HG02884 (cell line): ENCODE measurements around the gene ANP32A.

Experiments used
- ATAC-seq: cut with Tn5 transposase; IDR thresholded peaks from one replicate; pipeline ENCODE4 v1.9.1; 2021; ENCODE audit warnings: mild to moderate bottlenecking, moderate library complexity; ENCODE audit not compliant: unreplicated experiment

The ANP32A gene

DNA sequence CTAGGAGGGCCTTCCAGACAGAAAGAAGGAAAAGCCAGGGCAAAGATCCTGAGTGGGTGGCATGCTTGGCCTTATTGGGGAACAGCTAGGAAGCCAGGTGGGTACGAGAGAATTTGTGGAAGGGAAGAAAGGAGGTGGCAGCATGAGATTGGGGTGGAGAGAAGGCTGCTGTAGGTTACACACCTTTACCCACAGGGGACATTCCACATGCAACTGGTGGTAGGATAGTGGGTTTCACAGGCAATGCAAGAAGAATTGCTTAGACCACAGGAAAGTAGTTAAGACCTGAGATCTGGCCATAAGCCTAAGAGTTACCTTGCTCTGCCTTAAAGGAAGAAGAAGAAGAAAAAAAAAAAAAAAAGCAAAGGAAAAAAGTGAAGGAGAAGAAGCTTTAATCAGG lies 19.8 kb downstream of the ANP32A start:
- ATAC-seq = no peak

DNA sequence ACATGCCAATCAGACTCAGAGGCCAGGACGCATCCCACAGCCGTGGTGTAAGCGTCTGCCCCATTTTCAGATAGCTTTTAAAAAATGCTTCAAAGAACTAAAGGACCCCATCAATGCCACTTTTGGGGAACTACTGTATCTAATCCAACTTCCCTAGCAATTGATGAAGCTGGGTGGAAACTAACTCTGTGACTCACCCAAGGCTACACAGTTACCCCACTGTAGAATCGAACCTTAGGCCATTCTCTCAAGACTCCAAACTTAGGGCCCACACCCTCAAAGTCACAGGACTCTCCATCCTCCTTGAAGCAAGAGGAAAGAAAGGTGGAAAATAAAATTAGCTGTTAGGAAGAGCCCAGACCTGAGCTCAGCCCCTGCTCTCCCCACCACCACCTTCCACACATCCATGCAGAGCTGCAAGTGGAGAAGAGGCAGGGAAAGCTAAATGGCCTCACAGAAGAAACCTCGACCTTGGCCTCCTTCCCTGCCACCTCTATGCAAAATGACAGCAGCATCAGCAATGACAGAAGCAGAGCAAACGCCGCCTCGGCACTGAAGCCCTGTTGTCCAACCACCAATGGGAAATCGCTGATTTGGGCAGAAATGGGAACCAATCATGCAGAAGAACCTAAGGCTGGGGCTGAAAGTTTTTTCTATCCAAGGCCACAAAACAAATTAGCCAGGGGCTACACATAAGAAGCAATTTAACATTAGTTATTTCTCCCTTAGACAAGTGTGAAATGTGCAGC lies 22.2 kb downstream of the ANP32A start:
- ATAC-seq = no peak

DNA sequence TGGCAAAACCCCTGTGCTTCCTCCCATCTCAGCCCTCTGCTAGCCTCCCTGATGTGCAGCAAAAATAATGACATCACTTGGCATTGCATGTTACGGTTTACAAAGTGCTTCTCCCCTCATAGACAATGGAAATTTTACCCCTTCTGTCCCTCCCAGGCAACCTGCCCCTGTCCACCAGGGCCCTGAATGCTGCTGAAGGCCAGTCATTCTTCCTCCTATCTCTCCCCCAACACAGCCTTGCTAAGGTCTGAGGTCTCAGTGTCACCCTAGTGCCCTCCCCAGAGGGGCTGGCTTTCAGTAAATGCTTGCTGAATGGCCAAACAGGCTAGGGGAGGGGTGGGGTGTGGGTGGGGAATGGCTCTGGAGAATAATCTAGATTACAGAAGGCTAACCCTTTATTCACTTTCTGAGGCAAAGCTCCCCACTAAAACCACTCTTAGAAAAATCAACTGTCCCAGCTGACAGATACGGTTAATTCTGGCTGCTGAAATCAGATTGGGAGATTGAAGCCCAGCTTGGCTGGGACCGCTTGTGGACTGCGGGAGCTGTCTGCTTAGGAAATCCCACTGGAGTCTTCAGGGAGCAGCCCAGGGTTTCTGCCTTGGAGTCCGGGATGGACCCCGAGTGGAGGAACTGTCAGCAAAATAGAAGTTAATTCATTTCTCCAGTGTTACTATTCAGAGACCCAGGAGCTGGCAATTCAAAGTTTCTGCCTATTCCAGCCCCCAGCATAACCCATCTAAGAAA lies 22.9 kb downstream of the ANP32A start:
- ATAC-seq = no peak

DNA sequence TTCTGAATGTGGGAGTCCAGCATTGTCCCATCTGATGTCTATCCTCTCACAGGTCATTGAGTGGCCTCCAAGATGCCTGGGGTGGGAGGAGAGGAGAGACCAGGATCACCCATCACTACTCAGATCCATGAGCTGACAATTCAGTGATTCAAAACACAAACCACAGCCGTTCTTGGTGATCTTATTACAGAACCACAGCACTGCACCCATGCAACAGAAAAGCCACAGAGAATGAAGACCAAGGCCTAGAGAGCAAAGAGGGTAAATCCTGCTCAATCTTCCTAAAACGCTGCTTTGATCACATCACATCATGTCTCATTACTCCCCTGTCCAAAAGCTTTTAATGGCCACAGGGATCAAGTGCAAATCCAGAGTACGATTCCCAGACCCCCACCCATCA lies 23.5 kb downstream of the ANP32A start:
- ATAC-seq = peak; percentile 50

DNA sequence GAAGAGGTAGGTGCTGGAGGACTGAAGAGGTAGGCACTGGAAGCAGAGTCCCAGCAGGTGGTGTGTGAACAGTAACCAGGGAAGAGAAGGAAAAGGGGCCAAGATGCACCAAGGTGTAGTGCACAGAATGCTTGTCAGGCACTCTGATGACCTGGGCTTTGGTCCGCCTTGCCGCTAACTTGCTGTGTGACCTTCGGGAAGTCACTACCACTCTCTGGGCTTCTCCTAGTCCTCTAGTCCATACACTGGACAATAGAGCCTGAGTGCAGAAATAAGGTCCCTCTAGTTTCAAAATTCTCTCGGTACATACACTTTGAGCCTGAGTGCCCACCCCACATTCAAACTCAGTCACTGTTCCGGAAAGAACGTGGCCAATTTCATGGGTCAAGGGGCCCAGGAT lies 24.1 kb downstream of the ANP32A start:
- ATAC-seq = no peak

DNA sequence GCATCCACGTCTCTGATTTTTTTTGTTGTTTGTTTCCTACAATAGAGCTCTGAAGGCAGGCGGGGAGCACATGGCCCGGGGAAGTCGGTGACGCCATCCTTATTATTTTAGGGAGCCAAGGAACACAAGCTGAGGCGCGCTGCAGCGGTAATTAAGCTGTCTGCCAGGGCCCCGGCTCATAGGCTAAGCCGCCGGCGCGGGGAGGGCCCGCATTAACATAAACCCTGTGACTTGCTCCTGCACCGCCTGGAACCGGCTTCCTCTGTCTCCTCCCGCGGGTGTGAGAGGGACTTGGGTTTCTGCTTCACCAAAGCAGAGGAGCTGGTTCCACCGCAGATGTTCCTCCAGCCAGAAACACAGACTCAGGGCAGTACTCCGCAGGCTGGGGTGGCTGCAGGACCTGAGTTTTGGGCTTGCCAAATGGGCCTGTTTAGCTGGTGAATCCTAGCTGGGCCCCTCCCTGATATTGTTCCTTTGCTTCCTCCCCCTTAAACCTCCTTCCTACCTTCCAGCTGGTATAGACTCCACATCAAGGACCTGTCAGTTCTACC lies 25.3 kb downstream of the ANP32A start:
- ATAC-seq = no peak

DNA sequence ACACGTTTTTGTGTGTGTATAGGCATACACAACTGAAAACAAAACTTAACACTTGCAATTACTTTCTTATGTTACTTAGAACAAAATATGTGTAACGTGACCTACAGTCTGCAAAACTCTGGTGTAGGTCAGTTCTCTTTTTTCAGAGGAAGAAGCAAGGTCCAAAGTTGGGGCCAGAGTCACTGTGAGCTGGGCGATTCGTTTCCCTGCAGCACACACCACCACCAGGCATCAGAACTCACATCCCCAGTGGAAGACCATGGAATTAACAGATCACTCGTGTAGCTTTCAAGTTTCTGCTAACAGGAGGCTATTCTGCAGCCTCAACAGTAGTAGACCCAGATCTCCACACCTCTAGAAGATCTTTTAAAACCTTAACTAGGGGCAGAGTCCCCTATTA lies 25.8 kb downstream of the ANP32A start:
- ATAC-seq = no peak

DNA sequence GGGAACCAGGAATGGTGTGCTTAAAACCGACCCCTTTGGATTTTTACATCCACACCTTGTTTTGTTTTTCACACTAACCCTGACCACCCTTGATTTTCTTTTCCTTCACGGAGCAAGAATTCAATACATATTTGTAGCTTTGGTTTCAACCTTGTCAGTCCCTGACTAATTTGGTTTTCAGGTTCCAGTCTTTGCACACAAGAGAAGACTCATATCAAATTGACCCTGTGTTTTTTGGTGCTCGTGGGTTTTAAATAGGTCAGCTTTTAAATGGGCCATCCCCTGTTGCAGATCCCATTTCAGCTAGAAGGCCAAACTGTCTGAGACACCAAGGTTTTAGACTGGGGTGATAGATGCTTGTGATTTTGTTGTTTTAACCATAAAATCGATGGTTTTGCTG lies 26.4 kb downstream of the ANP32A start:
- ATAC-seq = no peak

DNA sequence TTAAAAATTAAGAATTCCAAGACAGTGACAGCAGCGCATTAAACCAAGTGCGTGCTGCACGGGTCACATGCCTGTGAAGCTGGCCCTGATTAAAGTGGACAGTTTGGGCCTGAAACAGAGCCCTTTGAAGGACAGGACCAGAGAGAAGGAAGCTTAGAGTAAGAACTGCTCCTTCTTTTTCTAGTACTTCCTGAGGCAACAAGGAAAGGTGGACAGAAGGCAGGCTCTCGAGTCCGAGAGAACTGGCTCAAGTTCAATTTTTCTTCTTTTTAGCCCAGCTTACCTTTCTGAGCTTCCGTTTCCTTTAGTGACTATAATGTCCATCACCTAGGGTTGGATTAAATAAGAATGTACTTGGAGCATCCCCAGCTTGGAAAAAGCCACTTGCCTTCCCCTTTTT lies 26.9 kb downstream of the ANP32A start:
- ATAC-seq = no peak

DNA sequence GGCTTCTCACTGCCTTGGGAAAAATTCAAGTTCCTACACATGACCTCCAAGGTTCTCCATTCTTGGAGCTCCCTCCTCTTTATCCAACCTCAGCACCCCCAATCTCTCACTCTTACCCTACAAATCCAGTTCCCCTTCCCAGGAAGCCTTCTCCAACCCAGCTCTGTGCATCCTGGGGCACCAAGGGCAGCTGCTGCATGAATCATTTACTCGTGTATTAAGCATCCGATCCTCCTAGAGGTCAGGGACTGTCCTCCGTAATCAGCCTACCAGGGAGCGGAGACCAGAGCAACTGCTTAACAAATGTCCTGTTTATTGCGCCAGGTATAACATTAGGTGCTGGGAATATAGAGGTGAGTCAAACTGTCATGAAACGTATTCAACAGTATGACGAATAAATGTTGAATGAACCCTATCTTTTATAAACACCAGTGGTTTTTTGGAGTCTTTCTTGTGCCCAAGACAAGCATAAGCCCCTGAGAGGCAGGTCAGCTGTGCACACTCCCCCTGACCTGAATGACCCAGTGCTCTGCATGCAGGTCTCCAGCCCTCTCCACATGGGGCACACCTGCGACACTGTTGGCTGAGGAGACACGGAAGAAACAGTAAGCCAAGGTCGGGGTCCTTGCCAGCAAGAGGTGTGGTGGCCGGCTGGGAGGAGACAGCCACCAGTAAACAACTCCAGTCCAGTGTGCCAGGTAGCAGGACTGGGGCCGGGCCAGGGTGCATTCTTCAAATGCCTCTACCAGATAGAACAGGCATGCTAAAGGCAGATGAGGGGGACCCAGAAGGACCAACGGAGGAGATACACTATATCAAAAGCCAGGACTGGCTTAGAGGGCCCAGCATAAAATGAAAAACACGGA lies 27.6 kb downstream of the ANP32A start:
- no peak for ATAC-seq

DNA sequence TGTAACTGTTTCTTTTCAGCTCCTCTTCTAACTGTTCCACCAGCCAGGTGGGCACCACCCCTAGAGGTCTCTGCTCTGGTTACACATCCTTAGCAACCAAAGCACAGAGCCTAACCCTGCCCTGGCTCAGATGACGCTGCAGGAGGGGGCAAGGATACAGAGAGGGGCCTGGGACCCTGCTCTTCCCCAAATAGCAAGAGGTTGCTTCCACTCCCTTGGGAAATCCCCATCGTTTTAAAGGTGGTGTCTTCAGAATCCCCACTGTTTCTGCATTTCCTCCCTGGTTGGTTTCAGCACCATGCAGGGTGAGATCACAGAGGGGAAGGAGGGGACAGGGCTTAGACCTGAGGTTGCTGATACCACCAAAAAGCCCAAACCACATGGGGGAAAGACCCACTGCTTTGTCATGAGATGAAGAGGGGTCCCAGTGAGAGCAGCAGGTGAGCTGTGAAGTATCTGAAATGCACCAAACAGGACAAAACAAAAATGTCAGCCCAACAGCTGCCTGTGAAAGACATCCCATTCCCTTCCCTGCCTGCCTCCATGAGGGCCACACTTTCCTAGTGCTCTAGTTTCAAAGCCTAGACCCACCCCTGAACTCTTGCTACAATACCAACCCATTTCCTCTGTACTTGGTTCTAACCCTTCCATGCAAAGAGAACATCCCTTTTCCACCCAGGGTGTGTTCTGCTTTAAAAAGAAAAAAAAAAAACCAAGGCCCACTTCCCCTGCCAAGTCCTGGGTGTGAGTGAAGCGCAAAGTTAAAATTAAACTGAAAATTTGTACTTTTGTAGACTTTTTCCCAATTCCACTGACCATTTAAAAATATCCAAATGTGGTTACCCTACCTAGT lies 29.0 kb downstream of the ANP32A start:
- peak; percentile 68 for ATAC-seq

DNA sequence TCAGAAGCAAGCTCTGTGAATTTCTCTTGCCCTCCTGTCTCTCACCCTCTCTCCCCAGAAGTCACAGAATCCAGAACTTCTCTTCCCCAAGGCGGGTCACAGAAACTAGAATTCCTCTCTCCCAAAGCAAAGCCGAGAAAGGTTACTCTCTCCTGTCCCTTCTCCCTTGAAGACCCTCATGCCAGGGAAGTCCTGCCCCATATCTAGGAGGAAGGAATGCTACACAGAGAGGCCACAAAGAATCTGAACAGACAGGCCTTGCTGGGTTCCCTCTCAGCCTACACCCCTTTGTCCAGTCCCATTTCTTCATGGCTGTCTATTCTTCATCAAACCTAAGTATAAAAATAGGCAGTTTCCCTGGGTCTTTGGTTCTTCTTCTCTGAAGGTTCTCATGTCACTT lies 29.8 kb downstream of the ANP32A start:
- no peak for ATAC-seq

DNA sequence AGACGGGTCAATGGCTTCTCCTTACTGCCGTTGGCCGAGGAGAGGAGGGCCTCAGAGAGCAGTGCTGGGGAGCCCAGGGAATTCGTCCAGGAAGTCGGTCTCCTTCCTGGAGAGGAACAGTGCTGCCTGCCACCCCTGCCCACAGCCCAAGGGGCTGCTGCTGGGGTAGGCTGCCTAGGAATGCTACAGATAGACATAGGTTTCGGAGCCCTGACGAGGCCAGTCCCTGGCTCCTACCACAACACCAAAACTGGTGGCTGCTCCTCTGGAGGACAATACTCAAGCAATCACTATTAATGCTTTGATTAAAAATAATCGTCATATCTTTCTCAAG lies 30.5 kb downstream of the ANP32A start:
- ATAC-seq = no peak

DNA sequence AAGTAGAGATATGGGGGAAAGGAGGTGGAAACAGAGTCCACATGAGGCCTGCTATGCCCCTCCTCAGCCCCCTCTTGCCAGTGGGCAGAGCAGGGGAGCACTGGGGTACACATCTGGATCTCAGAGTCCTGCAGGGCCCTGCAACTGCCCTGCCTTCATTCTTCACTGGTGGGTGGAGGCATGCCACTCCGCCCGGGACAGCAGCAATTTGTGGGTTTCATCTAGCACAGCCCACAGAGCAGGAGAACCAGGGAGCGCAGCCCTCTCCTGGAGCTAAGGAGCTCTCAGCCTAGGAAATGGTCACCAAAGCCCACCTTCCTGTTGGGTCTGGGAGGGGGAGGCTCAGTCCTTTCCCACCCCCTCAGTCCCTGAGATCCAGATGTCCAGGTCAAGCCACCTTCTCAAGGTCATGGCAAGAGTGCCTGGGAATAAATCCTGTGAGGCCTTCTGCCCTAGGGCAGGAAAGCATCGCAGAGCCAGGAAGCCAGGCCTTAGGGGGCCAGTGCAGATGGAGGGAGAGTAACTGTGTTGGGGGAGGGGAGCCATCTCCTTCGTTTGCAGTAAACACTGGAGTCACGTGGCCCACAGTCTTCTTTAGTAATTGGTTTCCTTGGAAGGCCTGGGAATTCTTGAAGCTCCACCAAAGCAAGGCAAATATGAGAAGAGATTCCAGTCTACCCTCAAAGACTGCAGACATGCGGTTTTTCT lies 31.0 kb downstream of the ANP32A start:
- ATAC-seq = no peak

DNA sequence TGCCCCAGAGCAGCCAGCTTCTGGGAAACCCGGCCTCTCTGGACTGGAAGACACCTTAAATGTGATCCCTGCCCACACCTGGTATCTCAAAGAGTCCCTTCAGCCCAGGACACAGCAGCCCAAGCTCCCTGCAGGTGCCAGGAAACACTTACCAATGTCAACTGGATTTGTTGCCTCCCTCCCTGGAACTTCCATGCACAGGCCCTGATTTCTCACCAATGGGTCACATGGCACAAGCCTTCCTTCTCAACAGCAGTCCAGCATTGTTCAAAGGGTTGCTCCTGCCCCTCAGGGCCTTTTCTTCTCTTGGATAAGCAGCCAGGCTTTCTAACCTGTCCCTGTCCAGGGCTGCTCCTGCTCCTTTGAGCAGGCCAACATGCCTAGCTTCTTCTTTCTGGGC lies 31.6 kb downstream of the ANP32A start:
- no peak for ATAC-seq

DNA sequence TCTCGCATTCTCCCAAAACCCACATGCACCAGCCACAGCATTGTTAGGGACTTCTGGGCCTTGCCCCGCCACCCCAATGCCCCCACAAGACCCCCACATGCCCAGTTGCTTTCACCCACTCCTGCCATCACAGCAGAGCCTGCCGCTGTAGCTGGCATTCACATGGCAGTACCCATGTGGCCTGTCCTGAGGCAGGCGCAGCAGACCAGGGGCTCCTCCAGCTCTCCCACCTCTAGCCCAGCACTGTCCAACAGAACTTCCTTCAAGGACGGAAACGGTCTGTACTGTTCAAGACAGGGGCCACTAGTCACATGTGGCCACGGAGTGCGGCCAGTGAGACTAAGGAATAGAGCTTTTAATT lies 32.5 kb downstream of the ANP32A start:
- no peak for ATAC-seq

DNA sequence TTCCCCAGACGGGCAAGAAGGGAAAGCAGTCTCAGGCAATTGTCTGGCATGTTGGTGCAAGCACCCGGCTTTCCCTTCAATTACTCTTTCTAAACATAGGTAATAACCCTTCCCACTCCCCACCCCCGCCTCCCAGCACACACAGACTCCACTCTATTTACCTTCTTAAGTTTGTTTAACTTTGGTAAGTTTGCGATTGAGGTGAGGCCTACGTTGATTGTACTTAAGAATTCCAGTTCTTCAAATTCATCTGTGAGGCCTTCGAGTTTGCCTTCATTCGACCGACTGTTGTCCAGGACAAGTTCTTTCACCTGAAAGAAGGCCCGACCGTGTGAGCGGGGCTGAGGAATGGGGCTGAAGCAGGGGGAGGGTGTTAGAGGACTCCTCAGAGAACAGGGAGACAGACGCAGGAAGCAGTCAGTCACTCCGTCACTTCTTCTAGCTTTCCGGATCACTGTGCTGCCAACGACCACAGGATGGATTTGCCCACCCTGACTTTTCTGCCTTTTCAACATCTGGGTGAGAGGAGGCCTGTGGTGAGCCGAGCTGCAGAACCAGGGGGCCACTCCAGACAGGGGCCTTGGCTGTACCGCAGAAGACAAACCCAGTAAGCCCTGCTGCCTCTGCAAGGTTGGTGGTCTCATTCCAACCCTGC lies 33.0 kb downstream of the ANP32A start:
- ATAC-seq = no peak

DNA sequence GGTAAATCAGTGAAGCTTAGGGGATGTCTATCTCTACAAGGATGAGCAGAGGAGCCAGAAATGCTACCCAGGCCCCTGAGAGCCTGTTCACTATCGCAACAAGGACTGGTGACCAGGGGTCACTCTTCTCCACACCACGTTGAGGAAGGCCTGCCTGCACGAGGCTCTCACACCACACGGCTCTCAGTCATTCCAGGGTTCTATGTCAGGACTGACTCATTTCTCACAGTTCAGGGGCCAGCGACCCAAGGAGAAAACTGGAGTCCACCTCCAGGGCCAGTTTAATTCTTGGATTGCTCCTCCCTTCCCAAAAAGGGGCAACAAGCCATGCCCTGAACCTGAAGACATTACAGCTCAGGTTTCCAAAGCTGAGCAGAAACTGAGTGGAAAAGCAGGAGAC lies 33.9 kb downstream of the ANP32A start:
- no peak for ATAC-seq

DNA sequence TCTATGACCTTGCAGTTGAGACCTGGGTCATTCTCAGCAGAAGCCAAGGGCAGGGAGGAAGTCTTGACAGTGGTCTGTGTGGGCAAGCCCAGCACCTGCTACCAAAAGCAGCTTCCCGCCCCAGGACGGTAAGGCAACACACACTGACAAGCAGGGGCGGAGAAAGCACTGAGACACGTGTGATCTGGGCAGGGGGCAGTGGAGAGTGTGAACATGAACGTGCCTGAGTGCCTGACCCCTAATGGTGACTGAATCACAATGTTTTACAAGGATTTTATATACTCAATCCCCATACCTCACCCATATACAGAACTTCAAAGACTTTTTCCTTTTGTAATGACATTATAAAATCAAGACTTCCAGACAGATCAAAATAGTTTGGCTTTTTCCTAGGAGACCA lies 35.2 kb downstream of the ANP32A start:
- no peak for ATAC-seq

DNA sequence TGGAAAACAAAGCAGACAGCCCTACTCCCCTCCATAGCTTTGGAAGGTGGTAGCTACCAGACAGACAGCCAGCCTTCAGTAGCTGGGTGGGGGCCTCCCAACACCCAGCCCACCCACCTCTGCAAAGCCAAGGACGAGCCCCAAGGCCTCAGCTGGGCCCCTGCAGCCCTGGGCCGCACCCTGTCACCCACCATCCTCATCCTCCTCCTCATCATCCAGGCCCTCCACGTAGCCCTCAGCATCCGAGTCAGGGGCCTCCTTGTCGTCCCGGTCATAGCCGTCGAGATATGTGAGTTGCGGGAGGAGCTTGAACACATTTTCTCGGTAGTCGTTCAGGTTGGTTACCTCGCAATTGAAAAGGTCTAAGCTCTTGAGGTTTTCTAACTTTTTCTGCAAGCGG lies 36.5 kb downstream of the ANP32A start:
- ATAC-seq = no peak
